ENCODE measurements around the gene MRPS11. TPM values are rescaled to one million over a fixed set of nuclear protein-coding genes. Genes with fewer than 3 reads are reported as not detected.
"Not testable (repeated sequence)": the region's sequence is repeated elsewhere in the genome, so short reads cannot be mapped to it uniquely, and the experiment has no call there.

The MRPS11 gene
- total RNA-seq, 1 donor from 2014 or later = 45.2 TPM

DNA sequence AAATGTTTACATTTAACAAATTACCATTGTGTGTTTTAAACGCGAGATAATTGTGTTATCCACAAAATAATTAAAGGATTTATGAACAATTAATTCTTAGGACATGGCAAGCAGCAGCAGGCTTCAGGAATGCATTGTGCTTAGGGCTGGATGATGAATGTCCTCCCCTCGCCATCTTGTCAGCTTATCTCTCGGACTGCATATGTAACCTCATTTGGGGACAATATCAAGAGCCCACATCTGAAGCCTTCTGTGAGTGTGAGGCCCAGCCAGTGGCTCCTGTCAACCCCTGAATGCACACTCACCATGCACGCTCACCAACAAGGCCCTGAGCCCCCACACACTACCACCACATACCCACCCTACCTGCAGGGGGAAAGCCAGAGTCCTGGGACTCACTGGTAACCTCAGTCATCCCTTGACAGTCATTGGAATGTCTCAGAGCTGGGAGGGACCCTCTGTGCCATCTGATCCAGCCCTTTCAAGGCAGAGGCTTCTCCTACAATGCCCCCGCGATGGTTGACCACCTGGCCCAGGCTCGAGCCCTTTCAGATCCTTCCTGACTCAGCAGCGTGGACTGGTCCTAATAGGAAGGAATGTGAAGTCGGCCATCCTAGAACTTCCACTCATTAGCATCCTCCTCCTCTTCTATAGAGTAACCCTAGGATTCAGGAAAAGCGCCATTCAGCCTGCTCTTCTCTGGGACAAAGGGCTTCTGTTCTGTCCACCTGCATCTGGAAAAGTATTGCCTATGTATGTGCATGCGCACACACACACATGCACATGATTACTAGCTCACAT lies 38.5 kb upstream of the MRPS11 start:
- H3K27ac Mint-ChIP-seq = no peak overlapping the region

DNA sequence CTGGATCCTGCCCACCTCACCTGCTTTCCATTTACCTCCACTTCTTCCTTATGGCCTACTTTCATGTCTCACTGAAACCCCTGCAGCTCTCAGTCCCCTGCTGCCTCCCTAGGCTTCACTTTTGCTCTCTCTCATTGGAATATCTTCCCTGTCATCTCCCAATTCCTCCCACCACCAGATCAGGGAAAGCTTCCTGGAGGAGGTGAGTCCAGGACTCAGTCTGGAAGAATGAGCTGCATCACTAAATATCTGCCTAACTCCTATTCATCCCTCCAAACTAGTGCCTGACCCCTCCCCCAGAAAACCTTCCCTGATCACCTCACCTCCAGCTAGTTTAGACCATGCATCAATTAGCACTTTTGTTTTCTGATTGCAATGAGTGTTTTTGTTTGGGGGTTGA lies 37.5 kb upstream of the MRPS11 start:
- no peaks in the 10 kb centered on the region for H3K4me1 Mint-ChIP-seq (ENCODE audit: unreplicated experiment)
- H3K36me3 Mint-ChIP-seq = no peaks in the 10 kb centered on the region
- TF ChIP-seq, protein P1, sequence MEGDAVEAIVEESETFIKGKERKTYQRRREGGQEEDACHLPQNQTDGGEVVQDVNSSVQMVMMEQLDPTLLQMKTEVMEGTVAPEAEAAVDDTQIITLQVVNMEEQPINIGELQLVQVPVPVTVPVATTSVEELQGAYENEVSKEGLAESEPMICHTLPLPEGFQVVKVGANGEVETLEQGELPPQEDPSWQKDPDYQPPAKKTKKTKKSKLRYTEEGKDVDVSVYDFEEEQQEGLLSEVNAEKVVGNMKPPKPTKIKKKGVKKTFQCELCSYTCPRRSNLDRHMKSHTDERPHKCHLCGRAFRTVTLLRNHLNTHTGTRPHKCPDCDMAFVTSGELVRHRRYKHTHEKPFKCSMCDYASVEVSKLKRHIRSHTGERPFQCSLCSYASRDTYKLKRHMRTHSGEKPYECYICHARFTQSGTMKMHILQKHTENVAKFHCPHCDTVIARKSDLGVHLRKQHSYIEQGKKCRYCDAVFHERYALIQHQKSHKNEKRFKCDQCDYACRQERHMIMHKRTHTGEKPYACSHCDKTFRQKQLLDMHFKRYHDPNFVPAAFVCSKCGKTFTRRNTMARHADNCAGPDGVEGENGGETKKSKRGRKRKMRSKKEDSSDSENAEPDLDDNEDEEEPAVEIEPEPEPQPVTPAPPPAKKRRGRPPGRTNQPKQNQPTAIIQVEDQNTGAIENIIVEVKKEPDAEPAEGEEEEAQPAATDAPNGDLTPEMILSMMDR (conservative IDR thresholded peaks at IDR 0.05) = no peak
- peak; percentile 11 for DNase-seq (ENCODE audit: extremely low spot score, unreplicated experiment)
- H3K27me3 Mint-ChIP-seq = peaks cover 65% of the 10 kb centered on the region
- H3K27ac Mint-ChIP-seq = no peak overlapping the region
- H3K4me3 Mint-ChIP-seq = no peak overlapping the region
- H3K9me3 Mint-ChIP-seq = no peaks in the 10 kb centered on the region

More for the DNA sequence above, 38.5 kb upstream of the MRPS11 start:
- H3K4me3 Mint-ChIP-seq = no peak overlapping the region
- no peaks in the 10 kb centered on the region for H3K4me1 Mint-ChIP-seq (ENCODE audit: unreplicated experiment)
- H3K36me3 Mint-ChIP-seq = no peaks in the 10 kb centered on the region
- TF ChIP-seq, protein P1 (conservative IDR thresholded peaks at IDR 0.05) = no peak
- peaks cover 67% of the 10 kb centered on the region for H3K27me3 Mint-ChIP-seq
- no peaks in the 10 kb centered on the region for H3K9me3 Mint-ChIP-seq
- DNase-seq (ENCODE audit: extremely low spot score, unreplicated experiment) = peak; percentile 53

DNA sequence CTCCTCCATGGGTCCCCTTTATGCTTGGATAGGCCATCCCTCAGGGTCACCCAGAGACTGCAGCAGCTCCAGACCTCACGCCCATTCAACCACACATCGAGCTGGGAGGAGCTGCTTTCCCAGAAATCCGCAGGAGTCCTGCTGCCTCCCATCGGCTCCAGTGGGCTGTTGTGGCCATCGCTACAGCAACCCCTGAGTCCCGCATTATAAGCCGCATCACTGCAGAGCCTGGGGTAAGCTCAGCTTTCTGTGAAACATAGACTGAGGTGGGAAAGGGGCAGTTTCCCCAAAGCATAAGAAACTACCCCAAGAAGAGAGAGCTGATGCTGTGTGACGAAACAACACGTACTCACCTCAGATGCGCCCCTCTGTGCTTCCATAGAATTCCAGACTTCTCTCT lies 36.1 kb upstream of the MRPS11 start:
- H3K27me3 Mint-ChIP-seq = peaks cover 63% of the 10 kb centered on the region
- H3K4me3 Mint-ChIP-seq = no peak overlapping the region
- TF ChIP-seq, protein P1 (conservative IDR thresholded peaks at IDR 0.05) = no peak

GRCh38 chr15:88433046-88433685 lies 34.3 kb upstream of the MRPS11 start:
- TF ChIP-seq, protein P1 (conservative IDR thresholded peaks at IDR 0.05) = no peak
- DNase-seq (ENCODE audit: extremely low spot score, unreplicated experiment) = peak; percentile 45
- no peaks in the 10 kb centered on the region for H3K9me3 Mint-ChIP-seq
- H3K36me3 Mint-ChIP-seq = no peaks in the 10 kb centered on the region
- H3K27ac Mint-ChIP-seq = no peak overlapping the region
- no peaks in the 10 kb centered on the region for H3K4me1 Mint-ChIP-seq (ENCODE audit: unreplicated experiment)
- no peak overlapping the region for H3K4me3 Mint-ChIP-seq
- peaks cover 57% of the 10 kb centered on the region for H3K27me3 Mint-ChIP-seq

More for the DNA sequence above, 36.1 kb upstream of the MRPS11 start:
- Mint-ChIP-seq H3K4me1 (ENCODE audit: unreplicated experiment) (no peaks in the 10 kb centered on the region), H3K27ac (no peak overlapping the region), H3K9me3 (no peaks in the 10 kb centered on the region), H3K36me3 (no peaks in the 10 kb centered on the region)
- DNase-seq (ENCODE audit: extremely low spot score, unreplicated experiment) = peak; percentile 37

- not testable (repeated sequence) for H3K36me3 Mint-ChIP-seq; H3K4me1 Mint-ChIP-seq (ENCODE audit: unreplicated experiment); H3K27ac Mint-ChIP-seq; H3K4me3 Mint-ChIP-seq; DNase-seq (ENCODE audit: extremely low spot score, unreplicated experiment); H3K9me3 Mint-ChIP-seq
- H3K27me3 Mint-ChIP-seq = peaks cover 49% of the 10 kb centered on the region
Observed at GRCh38 chr15:88434106-88434505, 33.4 kb upstream of the MRPS11 start.

DNA sequence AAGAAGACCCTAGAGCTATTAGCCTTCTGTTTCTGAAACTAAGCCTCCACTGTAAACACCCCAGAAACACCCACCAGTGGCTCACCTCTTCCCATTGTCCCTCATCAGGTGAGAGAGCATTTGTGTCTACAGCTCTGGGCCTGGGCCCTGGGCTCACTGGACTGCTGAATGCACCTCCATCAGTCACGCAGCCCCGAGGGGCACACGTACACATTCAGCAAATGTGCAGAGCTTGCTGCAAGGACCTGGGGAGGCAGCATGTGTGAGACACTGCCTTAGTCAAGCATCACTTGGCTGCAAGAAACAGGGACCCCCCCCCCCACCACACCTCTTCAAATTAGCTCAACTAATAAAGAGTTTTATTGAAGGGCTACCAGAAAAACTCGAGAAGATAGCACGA lies 29.3 kb upstream of the MRPS11 start:
- peak; percentile 57 for DNase-seq (ENCODE audit: extremely low spot score, unreplicated experiment)
- Mint-ChIP-seq H3K36me3 (no peaks in the 10 kb centered on the region), H3K9me3 (no peaks in the 10 kb centered on the region), H3K27me3 (peaks cover 47% of the 10 kb centered on the region), H3K4me1 (ENCODE audit: unreplicated experiment) (no peaks in the 10 kb centered on the region), H3K4me3 (no peak overlapping the region), H3K27ac (no peak overlapping the region)
- TF ChIP-seq, protein P1 (conservative IDR thresholded peaks at IDR 0.05) = no peak

Measured in type B pancreatic cell (in vitro differentiated cells).